Measurements from ENCODE around the gene ECE1. TPM values are rescaled to one million over a fixed set of nuclear protein-coding genes. Genes with fewer than 3 reads are reported as not detected.

Gene ECE1
- total and polyA plus RNA-seq, 2 of the 13 experiments (the other 11 are each of a cell fraction or from before 2014, with no cell fraction given) = 13.5 to 21.2 TPM

DNA sequence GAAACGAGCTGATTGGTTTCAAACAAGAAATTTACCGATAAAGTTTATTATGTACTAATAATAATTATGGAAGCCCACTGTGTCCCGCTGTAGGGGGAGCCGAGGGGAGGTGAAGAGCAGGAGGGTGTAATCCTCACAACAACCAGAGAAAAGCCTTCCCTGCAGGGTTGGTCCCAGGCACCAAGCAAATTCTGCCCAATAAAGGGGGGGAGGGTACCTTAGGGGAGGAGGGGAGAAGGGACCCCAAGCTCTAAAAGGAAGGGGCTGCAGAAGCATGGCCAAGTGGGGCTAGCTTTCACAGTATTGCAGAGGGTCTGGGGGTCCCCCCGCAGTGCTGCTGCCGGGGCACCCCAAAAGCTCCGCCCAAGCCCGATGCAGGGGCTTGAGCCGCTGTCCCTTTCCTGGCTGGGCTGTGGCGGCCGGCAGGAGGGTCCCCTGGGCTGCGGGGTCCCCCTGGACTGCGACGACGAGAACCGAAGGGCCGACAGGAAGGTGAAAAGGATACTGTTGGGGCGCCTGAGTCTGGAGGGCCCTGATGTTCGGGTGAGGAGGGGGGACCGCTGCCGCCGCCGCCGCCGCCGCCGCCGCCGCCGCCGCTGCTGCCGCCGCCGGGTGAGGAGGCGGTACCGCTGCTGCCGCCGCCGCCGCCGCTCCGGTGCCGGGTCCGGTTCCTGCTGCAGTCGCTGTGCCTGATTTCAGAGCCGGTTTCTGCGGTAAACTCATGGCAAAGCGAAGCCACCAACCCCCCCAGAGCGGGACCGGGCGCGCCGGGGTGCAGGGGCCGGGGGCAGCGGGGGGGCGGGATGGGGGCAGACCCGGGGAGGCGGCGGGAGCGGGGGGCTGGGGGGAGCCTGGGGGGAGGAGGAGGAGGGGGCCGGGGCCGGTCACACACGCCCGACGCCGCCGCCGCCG lies 114.3 kb downstream of the ECE1 start (continued):
- TF ChIP-seq ZNF496 (CRISPR knock-in tag; IDR thresholded peaks at IDR 0.05; ENCODE audit: insufficient replicate concordance) (no peak), ZBTB7A (CRISPR knock-in tag; IDR thresholded peaks at IDR 0.05) (no peak), HOXA5 (CRISPR knock-in tag; IDR thresholded peaks at IDR 0.05) (no peak; the same call in 1 of the 2 replicates), SP1 (IDR thresholded peaks at IDR 0.05) (no peak), SP1 (CRISPR knock-in tag; IDR thresholded peaks at IDR 0.05) (no peak), NPAS2 (CRISPR knock-in tag; IDR thresholded peaks at IDR 0.05; ENCODE audit: borderline replicate concordance) (no peak), JARID2 (CRISPR knock-in tag; IDR thresholded peaks at IDR 0.05; ENCODE audit: insufficient replicate concordance) (no peak), TRIM24 (CRISPR knock-in tag; IDR thresholded peaks at IDR 0.05) (no peak), ZNF33B (CRISPR knock-in tag; IDR thresholded peaks at IDR 0.05) (no peak), ZNF564 (CRISPR knock-in tag; IDR thresholded peaks at IDR 0.05) (peak; percentile 16; the same call in 1 of the 2 replicates), NFKBIZ (CRISPR knock-in tag; IDR thresholded peaks at IDR 0.05) (no peak), RARG (CRISPR knock-in tag; IDR thresholded peaks at IDR 0.05; ENCODE audit: low read depth) (no peak), PCBP2 (optimal IDR thresholded peaks at IDR 0.05; ENCODE audit: low read depth, low read length, poor library complexity, severe bottlenecking) (peak; percentile 19), KDM2A (CRISPR knock-in tag; IDR thresholded peaks at IDR 0.05; ENCODE audit: borderline replicate concordance, low read depth) (peak; percentile 2), POLR2G (IDR thresholded peaks at IDR 0.05; ENCODE audit: low read depth, low read length) (no peak)
- TF ChIP-seq, protein P1, sequence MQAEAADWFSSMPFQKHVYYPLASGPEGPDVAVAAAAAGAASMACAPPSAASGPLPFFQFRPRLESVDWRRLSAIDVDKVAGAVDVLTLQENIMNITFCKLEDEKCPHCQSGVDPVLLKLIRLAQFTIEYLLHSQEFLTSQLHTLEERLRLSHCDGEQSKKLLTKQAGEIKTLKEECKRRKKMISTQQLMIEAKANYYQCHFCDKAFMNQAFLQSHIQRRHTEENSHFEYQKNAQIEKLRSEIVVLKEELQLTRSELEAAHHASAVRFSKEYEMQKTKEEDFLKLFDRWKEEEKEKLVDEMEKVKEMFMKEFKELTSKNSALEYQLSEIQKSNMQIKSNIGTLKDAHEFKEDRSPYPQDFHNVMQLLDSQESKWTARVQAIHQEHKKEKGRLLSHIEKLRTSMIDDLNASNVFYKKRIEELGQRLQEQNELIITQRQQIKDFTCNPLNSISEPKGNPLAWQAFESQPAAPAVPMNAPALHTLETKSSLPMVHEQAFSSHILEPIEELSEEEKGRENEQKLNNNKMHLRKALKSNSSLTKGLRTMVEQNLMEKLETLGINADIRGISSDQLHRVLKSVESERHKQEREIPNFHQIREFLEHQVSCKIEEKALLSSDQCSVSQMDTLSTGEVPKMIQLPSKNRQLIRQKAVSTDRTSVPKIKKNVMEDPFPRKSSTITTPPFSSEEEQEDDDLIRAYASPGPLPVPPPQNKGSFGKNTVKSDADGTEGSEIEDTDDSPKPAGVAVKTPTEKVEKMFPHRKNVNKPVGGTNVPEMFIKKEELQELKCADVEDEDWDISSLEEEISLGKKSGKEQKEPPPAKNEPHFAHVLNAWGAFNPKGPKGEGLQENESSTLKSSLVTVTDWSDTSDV (CRISPR knock-in tag; IDR thresholded peaks at IDR 0.05) = no peak
- TF ChIP-seq, protein P2, sequence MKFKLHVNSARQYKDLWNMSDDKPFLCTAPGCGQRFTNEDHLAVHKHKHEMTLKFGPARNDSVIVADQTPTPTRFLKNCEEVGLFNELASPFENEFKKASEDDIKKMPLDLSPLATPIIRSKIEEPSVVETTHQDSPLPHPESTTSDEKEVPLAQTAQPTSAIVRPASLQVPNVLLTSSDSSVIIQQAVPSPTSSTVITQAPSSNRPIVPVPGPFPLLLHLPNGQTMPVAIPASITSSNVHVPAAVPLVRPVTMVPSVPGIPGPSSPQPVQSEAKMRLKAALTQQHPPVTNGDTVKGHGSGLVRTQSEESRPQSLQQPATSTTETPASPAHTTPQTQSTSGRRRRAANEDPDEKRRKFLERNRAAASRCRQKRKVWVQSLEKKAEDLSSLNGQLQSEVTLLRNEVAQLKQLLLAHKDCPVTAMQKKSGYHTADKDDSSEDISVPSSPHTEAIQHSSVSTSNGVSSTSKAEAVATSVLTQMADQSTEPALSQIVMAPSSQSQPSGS (CRISPR knock-in tag; IDR thresholded peaks at IDR 0.05) = no peak
- TF ChIP-seq, protein P3, sequence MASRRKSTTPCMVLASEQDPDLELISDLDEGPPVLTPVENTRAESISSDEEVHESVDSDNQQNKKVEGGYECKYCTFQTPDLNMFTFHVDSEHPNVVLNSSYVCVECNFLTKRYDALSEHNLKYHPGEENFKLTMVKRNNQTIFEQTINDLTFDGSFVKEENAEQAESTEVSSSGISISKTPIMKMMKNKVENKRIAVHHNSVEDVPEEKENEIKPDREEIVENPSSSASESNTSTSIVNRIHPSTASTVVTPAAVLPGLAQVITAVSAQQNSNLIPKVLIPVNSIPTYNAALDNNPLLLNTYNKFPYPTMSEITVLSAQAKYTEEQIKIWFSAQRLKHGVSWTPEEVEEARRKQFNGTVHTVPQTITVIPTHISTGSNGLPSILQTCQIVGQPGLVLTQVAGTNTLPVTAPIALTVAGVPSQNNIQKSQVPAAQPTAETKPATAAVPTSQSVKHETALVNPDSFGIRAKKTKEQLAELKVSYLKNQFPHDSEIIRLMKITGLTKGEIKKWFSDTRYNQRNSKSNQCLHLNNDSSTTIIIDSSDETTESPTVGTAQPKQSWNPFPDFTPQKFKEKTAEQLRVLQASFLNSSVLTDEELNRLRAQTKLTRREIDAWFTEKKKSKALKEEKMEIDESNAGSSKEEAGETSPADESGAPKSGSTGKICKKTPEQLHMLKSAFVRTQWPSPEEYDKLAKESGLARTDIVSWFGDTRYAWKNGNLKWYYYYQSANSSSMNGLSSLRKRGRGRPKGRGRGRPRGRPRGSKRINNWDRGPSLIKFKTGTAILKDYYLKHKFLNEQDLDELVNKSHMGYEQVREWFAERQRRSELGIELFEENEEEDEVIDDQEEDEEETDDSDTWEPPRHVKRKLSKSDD (CRISPR knock-in tag; IDR thresholded peaks at IDR 0.05; ENCODE audit: low read depth) = no peak
- TF ChIP-seq, protein P4, sequence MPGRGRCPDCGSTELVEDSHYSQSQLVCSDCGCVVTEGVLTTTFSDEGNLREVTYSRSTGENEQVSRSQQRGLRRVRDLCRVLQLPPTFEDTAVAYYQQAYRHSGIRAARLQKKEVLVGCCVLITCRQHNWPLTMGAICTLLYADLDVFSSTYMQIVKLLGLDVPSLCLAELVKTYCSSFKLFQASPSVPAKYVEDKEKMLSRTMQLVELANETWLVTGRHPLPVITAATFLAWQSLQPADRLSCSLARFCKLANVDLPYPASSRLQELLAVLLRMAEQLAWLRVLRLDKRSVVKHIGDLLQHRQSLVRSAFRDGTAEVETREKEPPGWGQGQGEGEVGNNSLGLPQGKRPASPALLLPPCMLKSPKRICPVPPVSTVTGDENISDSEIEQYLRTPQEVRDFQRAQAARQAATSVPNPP (CRISPR knock-in tag; IDR thresholded peaks at IDR 0.05) = no peak

Measured in HepG2 (cell line).